HG03457 (cell line): Measurements from ENCODE around the gene PGBD5.

ENCODE experiments used
- ATAC-seq: cut with Tn5 transposase; IDR thresholded peaks from one replicate; pipeline ENCODE4 v1.9.1; 2021; ENCODE audit warnings: moderate number of reproducible peaks; ENCODE audit not compliant: unreplicated experiment

Gene PGBD5

DNA sequence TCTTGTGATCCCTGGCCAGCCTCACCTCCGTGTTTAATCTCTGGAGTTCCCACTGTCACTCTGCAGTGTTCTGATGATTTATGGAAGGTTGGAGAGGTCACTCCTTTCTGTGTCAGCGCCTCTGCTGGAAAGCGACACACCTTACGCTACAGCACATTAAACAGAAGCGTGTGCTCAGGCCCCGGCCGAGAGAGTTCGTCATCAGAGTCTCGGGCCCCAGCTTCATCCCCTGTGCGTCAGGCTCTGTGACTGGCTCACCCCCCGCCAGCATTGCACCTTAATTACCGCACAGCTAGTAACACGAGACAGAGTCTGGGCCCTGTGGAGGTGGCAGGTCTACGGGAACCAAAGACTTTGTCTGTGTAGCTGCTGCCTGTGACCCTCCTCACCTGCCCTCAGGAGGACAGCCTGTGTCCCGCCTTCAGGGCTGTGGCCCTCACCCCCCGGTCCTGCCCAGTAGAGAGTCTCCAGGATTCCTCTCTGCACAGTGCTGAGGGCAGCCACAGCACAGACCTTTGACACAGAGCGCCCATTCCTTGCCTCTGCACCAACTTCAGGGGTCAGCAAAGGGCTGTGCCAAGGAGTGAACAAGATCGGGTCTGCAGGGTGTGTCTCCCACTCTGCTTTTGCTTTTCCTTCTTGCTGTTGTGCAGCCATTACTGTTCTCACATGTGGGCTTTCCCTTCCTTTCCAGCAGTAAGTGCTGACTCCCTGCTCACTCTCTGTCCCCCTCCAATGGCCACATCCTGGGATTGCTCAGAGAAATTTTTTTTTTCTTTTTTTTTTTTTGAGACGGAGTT, 157.6 kb downstream of the PGBD5 start:
- no peak for ATAC-seq

DNA sequence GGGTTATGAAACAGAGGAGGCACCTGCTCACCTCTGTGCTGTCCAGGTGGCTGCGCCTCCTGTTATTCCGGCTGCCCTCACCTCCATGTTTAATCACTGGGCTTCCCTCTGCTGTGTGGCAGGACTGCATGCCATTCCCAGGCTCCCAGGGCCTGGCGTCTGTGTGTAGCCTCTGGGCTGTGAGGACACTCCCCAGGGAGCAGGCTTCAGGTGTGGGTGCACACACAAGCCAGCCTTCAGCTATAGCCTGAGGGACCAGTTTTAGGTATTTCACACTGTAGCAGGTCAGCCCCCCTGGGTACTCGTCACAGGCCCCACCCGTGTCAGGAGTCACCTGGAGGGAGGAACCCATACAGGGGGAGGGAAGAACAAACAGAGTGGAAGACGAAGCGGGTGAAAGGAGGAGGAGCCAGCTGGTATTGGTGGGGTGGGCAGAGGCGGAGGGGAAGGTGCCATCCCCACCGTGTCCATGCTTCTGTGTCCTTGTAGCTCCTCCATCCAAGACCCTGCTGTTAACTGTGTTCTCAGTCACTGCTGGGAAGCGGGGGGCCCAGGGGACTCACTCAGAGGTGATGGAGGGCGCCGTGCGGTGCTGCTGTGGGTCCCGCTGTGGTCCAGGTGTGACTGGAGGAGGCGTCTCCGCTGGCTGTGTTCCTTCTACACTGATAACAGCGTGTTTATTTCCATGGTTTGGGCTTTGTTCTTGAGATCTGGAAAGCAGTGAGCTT, 158.6 kb downstream of the PGBD5 start:
- ATAC-seq = no peak

DNA sequence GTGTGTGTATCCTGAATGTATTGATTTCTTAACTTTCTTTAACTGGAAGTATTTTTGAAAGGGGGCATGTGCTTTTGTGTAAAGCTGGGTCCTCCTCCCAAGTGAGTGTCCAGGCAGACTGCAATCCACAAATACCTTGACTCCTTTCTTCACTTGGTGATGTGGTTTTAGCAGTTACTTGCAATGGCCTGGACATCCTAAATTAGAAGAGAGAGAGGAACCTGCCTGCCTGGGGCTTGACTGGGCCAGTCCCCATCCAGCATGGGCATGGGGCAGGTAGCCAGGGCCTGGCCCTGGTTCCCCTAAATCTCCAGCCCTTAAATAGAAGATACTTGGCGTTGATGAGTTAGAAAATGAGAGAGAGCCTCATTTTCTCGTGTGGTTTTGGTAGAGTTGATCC, 159.7 kb downstream of the PGBD5 start:
- no peak for ATAC-seq

DNA sequence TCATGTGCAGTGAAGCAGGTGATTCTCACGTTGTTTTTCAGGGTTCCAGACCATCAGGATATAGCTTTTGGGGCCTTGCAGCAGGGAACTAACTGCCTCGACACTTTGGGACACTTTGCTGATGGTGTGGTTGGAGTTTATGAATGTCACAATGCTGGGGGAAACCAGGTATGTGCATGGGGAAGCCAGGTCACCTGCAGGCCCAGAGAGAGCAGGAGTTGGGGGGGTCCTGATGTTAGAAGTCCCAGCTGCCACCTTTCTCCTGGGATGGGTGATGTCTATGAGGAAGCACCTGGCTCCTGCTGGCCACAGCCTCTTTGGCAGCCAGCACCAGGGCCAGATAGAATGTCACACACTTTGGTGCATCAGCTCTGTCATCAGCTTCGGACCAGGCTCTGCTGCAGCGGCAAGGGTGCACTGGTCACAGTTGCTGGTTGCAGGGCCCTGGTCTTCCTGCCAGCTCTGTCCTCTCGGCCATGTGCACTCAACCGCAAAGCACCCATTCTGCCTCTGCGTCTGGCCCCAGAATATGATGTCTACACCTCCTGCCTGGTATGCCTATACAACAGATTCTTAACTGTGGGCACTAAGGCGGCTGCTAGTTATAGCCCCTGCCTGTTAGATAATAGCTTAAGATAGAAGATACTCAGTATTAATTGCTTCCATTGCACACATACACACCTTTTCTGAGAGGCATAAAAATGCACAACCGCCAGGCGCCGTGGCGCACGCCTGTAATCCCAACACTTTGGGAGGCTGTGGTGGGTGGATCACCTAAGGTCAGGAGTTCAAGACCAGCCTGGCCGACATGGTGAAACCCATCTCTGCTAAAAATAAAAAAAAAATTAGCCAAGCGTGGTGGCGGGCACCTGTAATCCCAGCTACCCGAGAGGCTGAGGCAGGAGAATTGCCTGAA, 160.7 kb downstream of the PGBD5 start:
- ATAC-seq = no peak
